HEK293 (cell line): ENCODE results near the gene LRP1-AS.
A peak's percentile ranks its signal among the peaks of the same experiment; 100 is the strongest.

Source experiments
- CTCF ChIA-PET: fragments of 350-600 bp; formaldehyde crosslinking; extraction: SDS; loops from one replicate; lab custom pipeline; 2021; ENCODE audit warnings: antibody characterized with exemption; lab: Yijun Ruan, JAX
- POLR2A ChIA-PET: fragments of 300-600 bp; formaldehyde crosslinking; extraction: SDS; loops from one replicate; lab custom pipeline; 2020; ENCODE audit warnings: antibody characterized with exemption, inconsistent platforms; lab: Yijun Ruan, JAX
- H3K27ac ChIP-seq: fragments of 200-500 bp; sonication (Bioruptor generic); 2 replicates; pipeline ENCODE4 v1.5.1; 2014; ENCODE audit warnings: low read depth, low read length, control low read depth, inconsistent platforms; ENCODE audit errors: extremely low read depth
- H3K36me3 ChIP-seq, 2 experiments: fragments of 200-500 bp in 1 of 2; sonication (Bioruptor generic) in 1 of 2; 1 replicate in 1 of 2; 2 replicates in 1 of 2; pipeline ENCODE4 v1.5.1; 2014 to 2017; ENCODE audit warnings: inconsistent platforms in 2 of 2, low read length in 2 of 2; ENCODE audit not compliant: control insufficient read depth in 2 of 2, insufficient read depth in 1 of 2
- H3K4me1 ChIP-seq: fragments of 200-500 bp; sonication (Bioruptor generic); 2 replicates; pipeline ENCODE4 v1.5.1; 2014; ENCODE audit warnings: mild to moderate bottlenecking, low read length, inconsistent platforms; ENCODE audit not compliant: control insufficient read depth, insufficient read depth
- H3K4me3 ChIP-seq: 2 replicates; pipeline ENCODE4 v1.5.1; 2011; ENCODE audit warnings: low read depth, mild to moderate bottlenecking, control low read depth, low read length, moderate library complexity
- H3K9me3 ChIP-seq: fragments of 200-500 bp; sonication (Bioruptor generic); 2 replicates; pipeline ENCODE4 v1.5.1; 2014; ENCODE audit warnings: low read depth, low read length, inconsistent platforms; ENCODE audit not compliant: control insufficient read depth, insufficient read depth
- ATF2 ChIP-seq: fragments of 450-650 bp; formaldehyde crosslinking; IDR thresholded peaks from 2 replicates; pipeline ENCODE4 v1.5.1; 2016; ENCODE audit warnings: missing biosample characterization, missing genetic modification characterization, low read depth
- GLIS1 ChIP-seq: fragments of 450-650 bp; formaldehyde crosslinking; IDR thresholded peaks from 2 replicates; pipeline ENCODE4 v1.5.1; 2016; ENCODE audit warnings: missing biosample characterization, missing genetic modification characterization
- KLF1 ChIP-seq: fragments of 450-650 bp; formaldehyde crosslinking; IDR thresholded peaks from 2 replicates; pipeline ENCODE4 v1.5.1; 2016; ENCODE audit warnings: missing biosample characterization, missing genetic modification characterization
- KLF17 ChIP-seq: fragments of 450-650 bp; formaldehyde crosslinking; IDR thresholded peaks from 2 replicates; pipeline ENCODE4 v1.5.1; 2016; ENCODE audit warnings: missing biosample characterization, missing genetic modification characterization
- REST ChIP-seq: fragments of 450-650 bp; formaldehyde crosslinking; IDR thresholded peaks from 2 replicates; pipeline ENCODE4 v1.5.1; 2016; ENCODE audit warnings: missing biosample characterization, missing genetic modification characterization
- TCF7L2 ChIP-seq: IDR thresholded peaks from 2 replicates; pipeline ENCODE4 v1.6.1; 2011; ENCODE audit warnings: low read depth, mild to moderate bottlenecking, inconsistent platforms, low read length, moderate library complexity, borderline replicate concordance
- WT1 ChIP-seq: fragments of 450-650 bp; formaldehyde crosslinking; IDR thresholded peaks from 2 replicates; pipeline ENCODE4 v1.5.1; 2016; ENCODE audit warnings: missing biosample characterization, missing genetic modification characterization
- ZIC2 ChIP-seq: fragments of 450-650 bp; formaldehyde crosslinking; IDR thresholded peaks from 2 replicates; pipeline ENCODE4 v1.5.1; 2016; ENCODE audit warnings: missing biosample characterization, missing genetic modification characterization
- ZNF202 ChIP-seq: fragments of 450-650 bp; formaldehyde crosslinking; IDR thresholded peaks from 2 replicates; pipeline ENCODE4 v1.5.1; 2016; ENCODE audit warnings: missing biosample characterization, missing genetic modification characterization, borderline replicate concordance
- ZNF488 ChIP-seq: fragments of 450-650 bp; formaldehyde crosslinking; IDR thresholded peaks from 2 replicates; pipeline ENCODE4 v1.5.1; 2016; ENCODE audit warnings: missing biosample characterization, missing genetic modification characterization
- ZNF670 ChIP-seq: fragments of 450-650 bp; formaldehyde crosslinking; IDR thresholded peaks from 2 replicates; pipeline ENCODE4 v1.5.1; 2016; ENCODE audit warnings: missing biosample characterization, missing genetic modification characterization, low read depth
- ZNF791 ChIP-seq: fragments of 450-650 bp; formaldehyde crosslinking; IDR thresholded peaks from 2 replicates; pipeline ENCODE4 v1.5.1; 2016; ENCODE audit warnings: missing biosample characterization, missing genetic modification characterization

Gene LRP1-AS

GRCh38 chr12:57168058-57168457, 20.6 kb upstream of the LRP1-AS start (continued):
- TF ChIP-seq REST = no peak
- no peak for TF ChIP-seq ATF2 (tag by site-specific recombination)
- TF ChIP-seq ZNF791 (tag by site-specific recombination) = no peak
- no peak for TF ChIP-seq WT1 (tag by site-specific recombination)
- no peak for TF ChIP-seq ZNF670 (tag by site-specific recombination)

- H3K36me3 ChIP-seq = peaks cover 4 to 85% of the 10 kb centered on the region in 2 experiments; a peak in 2 of 3 replicates
- TF ChIP-seq KLF17 (tag by site-specific recombination) = peak; percentile 50; the same call in 1 of the 2 replicates
- no peak for TF ChIP-seq TCF7L2
- no peaks in the 10 kb centered on the region for H3K9me3 ChIP-seq
- no peaks in the 10 kb centered on the region for H3K4me1 ChIP-seq
- POLR2A ChIA-PET = no interaction called here
- H3K27ac ChIP-seq = no peak overlapping the region
- CTCF ChIA-PET = interaction anchor here (1.3 to 10.6 kb wide), 3 partner anchors 9 to 43 kb away, joined by 3 to 120 read pairs (median 7); no protein-coding TSS in a partner anchor
- no peak overlapping the region for H3K4me3 ChIP-seq
These were observed 19.6 kb upstream of the LRP1-AS start for GRCh38 chr12:57166971-57167371.

- ChIA-PET CTCF (interaction anchor here (0.8 to 1.8 kb wide), 3 partner anchors 9 to 42 kb away, joined by 3 to 7 read pairs (median 4); no protein-coding TSS in a partner anchor), POLR2A (no interaction called here)
- H3K4me3 ChIP-seq = no peak overlapping the region
- H3K4me1 ChIP-seq = no peaks in the 10 kb centered on the region
- TF ChIP-seq KLF1 (tag by site-specific recombination) = 0 out of 2 replicates have a peak, but pooled peaks have one; percentile 26
- TF ChIP-seq ZNF202 (tag by site-specific recombination) = no peak
- H3K27ac ChIP-seq = no peak overlapping the region
- H3K9me3 ChIP-seq = no peaks in the 10 kb centered on the region
- peaks cover 4 to 91% of the 10 kb centered on the region in 2 experiments; a peak in 2 of 3 replicates for H3K36me3 ChIP-seq
These were observed 18.3 kb upstream of the LRP1-AS start for GRCh38 chr12:57165741-57166140.

- Histone ChIP-seq H3K9me3 (no peaks in the 10 kb centered on the region), H3K27ac (no peak overlapping the region), H3K4me3 (no peak overlapping the region), H3K36me3 (peaks cover 4 to 94% of the 10 kb centered on the region in 2 experiments; a peak in 2 of 3 replicates), H3K4me1 (no peaks in the 10 kb centered on the region)
- ChIA-PET CTCF (interaction anchor here (0.8 kb wide), 1 partner anchor 11 kb away, joined by 3 read pairs; no protein-coding TSS in a partner anchor), POLR2A (no interaction called here)
- TF ChIP-seq GLIS1 (tag by site-specific recombination) (0 out of 2 replicates have a peak, but pooled peaks have one; percentile 10), ZNF488 (no peak), ZIC2 (tag by site-specific recombination) (peak; percentile 32; the same call in 1 of the 2 replicates)
These were observed 17.7 kb upstream of the LRP1-AS start for GRCh38 chr12:57164966-57165625.
